SK-N-SH treated with all-trans-retinoic acid at 6 μM for 48 hours (cell line): Measurements from ENCODE around the gene RDH14.

Experiments used
- ARNTL ChIP-seq: fragments of 450-650 bp; formaldehyde crosslinking; IDR thresholded peaks from 2 replicates; pipeline ENCODE4 v1.5.0; 2020; ENCODE audit warnings: low read depth, mild to moderate bottlenecking, moderate library complexity, borderline replicate concordance
- ZFP3 ChIP-seq: fragments of 250-450 bp; sonication (Bioruptor Pico); IDR thresholded peaks from 2 replicates; pipeline ENCODE4 v1.5.0; 2020; ENCODE audit warnings: mild to moderate bottlenecking, moderate library complexity
- TF ChIP-seq, protein P1 (sequence below): fragments of 250-450 bp; sonication (Bioruptor Pico); IDR thresholded peaks from 2 replicates; pipeline ENCODE4 v1.5.1; 2020; ENCODE audit warnings: low read depth, mild to moderate bottlenecking, moderate library complexity

DNA sequence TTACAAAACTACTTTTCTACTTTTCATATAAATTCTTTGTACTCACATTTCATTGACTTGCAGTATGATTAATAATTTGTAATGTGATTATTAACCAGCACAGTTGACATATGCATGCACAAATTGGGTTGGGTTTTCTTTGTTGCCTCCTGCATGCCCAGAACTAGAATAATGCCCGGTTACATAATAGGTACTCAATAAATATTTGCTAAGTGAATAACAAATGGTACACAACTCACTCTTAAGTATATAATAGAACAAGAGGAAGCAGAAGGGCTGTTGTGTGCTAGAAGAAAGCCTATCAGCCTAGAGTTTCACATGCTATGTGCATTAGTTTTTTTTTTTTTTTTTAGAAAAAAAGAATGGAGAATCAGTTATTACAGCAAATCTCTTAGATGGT lies 9.3 kb downstream of the RDH14 start:
- TF ChIP-seq, protein P1, sequence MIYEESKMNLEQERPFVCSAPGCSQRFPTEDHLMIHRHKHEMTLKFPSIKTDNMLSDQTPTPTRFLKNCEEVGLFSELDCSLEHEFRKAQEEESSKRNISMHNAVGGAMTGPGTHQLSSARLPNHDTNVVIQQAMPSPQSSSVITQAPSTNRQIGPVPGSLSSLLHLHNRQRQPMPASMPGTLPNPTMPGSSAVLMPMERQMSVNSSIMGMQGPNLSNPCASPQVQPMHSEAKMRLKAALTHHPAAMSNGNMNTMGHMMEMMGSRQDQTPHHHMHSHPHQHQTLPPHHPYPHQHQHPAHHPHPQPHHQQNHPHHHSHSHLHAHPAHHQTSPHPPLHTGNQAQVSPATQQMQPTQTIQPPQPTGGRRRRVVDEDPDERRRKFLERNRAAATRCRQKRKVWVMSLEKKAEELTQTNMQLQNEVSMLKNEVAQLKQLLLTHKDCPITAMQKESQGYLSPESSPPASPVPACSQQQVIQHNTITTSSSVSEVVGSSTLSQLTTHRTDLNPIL (CRISPR knock-in tag), result no peak
- no peak for TF ChIP-seq ARNTL (CRISPR knock-in tag)
- TF ChIP-seq ZFP3 (CRISPR knock-in tag), result no peak
